Measurements from ENCODE around the gene PVALEF.

PVALEF gene

DNA sequence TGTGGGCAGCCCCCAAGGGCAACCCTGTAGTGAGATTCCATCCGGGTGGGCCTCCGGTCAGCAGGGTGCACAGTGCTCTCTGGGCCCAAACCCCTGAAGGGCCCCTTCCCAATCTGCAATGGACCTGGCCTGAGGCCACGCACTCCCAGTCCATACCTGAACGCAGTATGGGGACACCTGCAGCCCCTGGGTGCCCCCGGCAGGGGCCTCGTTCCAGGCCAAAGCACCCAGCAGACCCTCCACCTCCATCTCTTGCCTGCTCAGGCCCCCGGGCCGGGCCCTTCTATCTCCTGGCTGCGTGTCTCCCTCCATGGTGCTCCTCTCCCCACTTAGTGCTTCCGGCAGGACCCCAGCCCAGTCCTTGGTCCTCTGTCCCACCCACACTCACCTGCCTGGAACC, 18.0 kb downstream of the PVALEF start:
- TF ChIP-seq CTBP1 (IDR thresholded peaks at IDR 0.05; ENCODE audit: borderline replicate concordance) (no peak), SUZ12 (IDR thresholded peaks at IDR 0.05) (no peak), HDGF (IDR thresholded peaks at IDR 0.05; ENCODE audit: borderline replicate concordance) (no peak), L3MBTL2 (conservative IDR thresholded peaks at IDR 0.05) (no peak), TARDBP (IDR thresholded peaks at IDR 0.05) (no peak), BHLHE40 (IDR thresholded peaks at IDR 0.05; ENCODE audit: borderline replicate concordance) (no peak), SP1 (IDR thresholded peaks at IDR 0.05) (no peak), ARNT (IDR thresholded peaks at IDR 0.05) (no peak)
- TF ChIP-seq, protein P1, sequence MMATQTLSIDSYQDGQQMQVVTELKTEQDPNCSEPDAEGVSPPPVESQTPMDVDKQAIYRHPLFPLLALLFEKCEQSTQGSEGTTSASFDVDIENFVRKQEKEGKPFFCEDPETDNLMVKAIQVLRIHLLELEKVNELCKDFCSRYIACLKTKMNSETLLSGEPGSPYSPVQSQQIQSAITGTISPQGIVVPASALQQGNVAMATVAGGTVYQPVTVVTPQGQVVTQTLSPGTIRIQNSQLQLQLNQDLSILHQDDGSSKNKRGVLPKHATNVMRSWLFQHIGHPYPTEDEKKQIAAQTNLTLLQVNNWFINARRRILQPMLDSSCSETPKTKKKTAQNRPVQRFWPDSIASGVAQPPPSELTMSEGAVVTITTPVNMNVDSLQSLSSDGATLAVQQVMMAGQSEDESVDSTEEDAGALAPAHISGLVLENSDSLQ (IDR thresholded peaks at IDR 0.05) = no peak
- no peak for DNase-seq (ENCODE audit: extremely low spot score)
- CTCF ChIA-PET = no interaction called here
- POLR2A ChIA-PET = no interaction called here

DNA sequence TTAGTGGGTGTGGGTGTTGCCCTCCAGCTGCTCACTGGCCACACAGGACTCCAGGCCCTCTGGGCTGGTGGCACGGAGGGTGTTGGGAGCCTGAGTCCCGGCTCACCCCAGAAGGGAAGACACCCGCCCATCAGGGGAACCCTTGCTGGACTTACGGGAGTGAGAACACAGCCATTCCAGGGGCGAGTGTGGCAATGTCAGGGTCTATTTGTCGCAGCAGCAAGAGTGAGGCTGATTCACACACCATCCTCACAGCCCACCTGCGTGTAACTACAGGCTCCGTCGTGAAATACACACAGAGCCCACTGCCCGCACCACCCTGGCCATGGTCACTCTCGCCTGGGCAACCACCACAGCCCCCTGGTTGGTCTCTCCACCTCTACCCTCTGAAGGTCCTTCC, 18.5 kb downstream of the PVALEF start:
- POLR2A ChIA-PET = no interaction called here
- TF ChIP-seq NFRKB (IDR thresholded peaks at IDR 0.05) (no peak), BHLHE40 (IDR thresholded peaks at IDR 0.05; ENCODE audit: borderline replicate concordance) (no peak), LEF1 (IDR thresholded peaks at IDR 0.05; ENCODE audit: borderline replicate concordance) (no peak), TARDBP (IDR thresholded peaks at IDR 0.05) (no peak), L3MBTL2 (conservative IDR thresholded peaks at IDR 0.05) (no peak), HDGF (IDR thresholded peaks at IDR 0.05; ENCODE audit: borderline replicate concordance) (no peak), FOXA1 (IDR thresholded peaks at IDR 0.05) (no peak), SUZ12 (IDR thresholded peaks at IDR 0.05) (no peak), CTBP1 (IDR thresholded peaks at IDR 0.05; ENCODE audit: borderline replicate concordance) (no peak), SP1 (IDR thresholded peaks at IDR 0.05) (no peak), FOXK2 (IDR thresholded peaks at IDR 0.05) (no peak), ELF4 (IDR thresholded peaks at IDR 0.05) (no peak), ARNT (IDR thresholded peaks at IDR 0.05) (no peak), ZNF384 (IDR thresholded peaks at IDR 0.05) (no peak)
- TF ChIP-seq, protein P1 (IDR thresholded peaks at IDR 0.05) = no peak
- CTCF ChIA-PET = no interaction called here
- no peak for DNase-seq (ENCODE audit: extremely low spot score)

DNA sequence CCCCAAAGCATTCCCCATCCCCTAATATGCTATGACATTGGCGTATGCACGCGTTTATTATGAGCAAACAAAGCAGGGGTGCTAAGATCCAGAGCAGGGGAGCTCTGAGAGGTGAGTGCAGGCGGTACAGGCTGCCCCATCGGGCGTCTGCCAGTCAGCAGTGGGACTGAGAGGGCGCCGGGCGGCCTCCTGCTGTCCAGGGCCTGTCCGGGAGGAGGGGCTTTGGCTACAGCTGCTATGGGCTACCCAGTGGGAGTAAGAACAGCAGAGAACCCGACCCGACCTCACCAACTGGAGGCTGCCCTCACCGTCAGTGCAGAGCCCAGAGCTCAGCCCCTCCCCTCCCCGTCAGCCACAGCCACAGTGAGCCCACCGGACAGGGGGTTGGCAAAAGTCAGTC, 19.2 kb downstream of the PVALEF start:
- CTCF ChIA-PET = no interaction called here

DNA sequence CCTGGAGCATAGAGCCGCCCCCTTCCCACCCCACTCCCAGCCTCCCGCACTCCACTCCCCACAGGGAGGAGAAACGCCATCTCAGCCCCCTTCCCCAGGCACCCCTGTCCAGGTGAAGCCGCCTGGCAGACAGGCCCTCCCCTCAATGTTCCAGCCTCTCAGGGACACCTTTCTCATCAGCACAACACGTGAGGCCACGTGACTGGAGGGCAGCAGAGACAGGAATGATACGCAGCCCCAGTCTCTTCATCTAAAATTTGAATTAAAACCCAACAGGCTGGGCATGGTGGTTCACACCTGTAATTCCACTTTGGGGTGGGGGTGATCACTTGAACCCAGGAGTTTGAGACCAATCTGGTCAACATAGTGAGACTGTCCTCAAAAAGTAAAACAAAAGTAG, 20.9 kb downstream of the PVALEF start:
- ChIA-PET CTCF (no interaction called here), POLR2A (no interaction called here)
- TF ChIP-seq SUZ12 (IDR thresholded peaks at IDR 0.05) (no peak), SP1 (IDR thresholded peaks at IDR 0.05) (no peak), FOXA1 (IDR thresholded peaks at IDR 0.05) (no peak), FOXK2 (IDR thresholded peaks at IDR 0.05) (no peak), L3MBTL2 (conservative IDR thresholded peaks at IDR 0.05) (no peak), CTBP1 (IDR thresholded peaks at IDR 0.05; ENCODE audit: borderline replicate concordance) (no peak), ELF4 (IDR thresholded peaks at IDR 0.05) (no peak), HDGF (IDR thresholded peaks at IDR 0.05; ENCODE audit: borderline replicate concordance) (no peak), NFRKB (IDR thresholded peaks at IDR 0.05) (no peak), TARDBP (IDR thresholded peaks at IDR 0.05) (no peak), ZNF384 (IDR thresholded peaks at IDR 0.05) (no peak), FOXM1 (IDR thresholded peaks at IDR 0.05; ENCODE audit: borderline replicate concordance) (no peak), ARNT (IDR thresholded peaks at IDR 0.05) (no peak), BHLHE40 (IDR thresholded peaks at IDR 0.05; ENCODE audit: borderline replicate concordance) (no peak), LEF1 (IDR thresholded peaks at IDR 0.05; ENCODE audit: borderline replicate concordance) (no peak)
- TF ChIP-seq, protein P1 (IDR thresholded peaks at IDR 0.05) = no peak
- DNase-seq (ENCODE audit: extremely low spot score) = no peak

More for the DNA sequence above, 19.2 kb downstream of the PVALEF start:
- TF ChIP-seq HDGF (IDR thresholded peaks at IDR 0.05; ENCODE audit: borderline replicate concordance) (no peak), BHLHE40 (IDR thresholded peaks at IDR 0.05; ENCODE audit: borderline replicate concordance) (no peak), ZNF384 (IDR thresholded peaks at IDR 0.05) (no peak), ELF4 (IDR thresholded peaks at IDR 0.05) (no peak), FOXA1 (IDR thresholded peaks at IDR 0.05) (no peak), SP1 (IDR thresholded peaks at IDR 0.05) (no peak), L3MBTL2 (conservative IDR thresholded peaks at IDR 0.05) (no peak), FOXM1 (IDR thresholded peaks at IDR 0.05; ENCODE audit: borderline replicate concordance) (no peak), SUZ12 (IDR thresholded peaks at IDR 0.05) (no peak), TARDBP (IDR thresholded peaks at IDR 0.05) (no peak), LEF1 (IDR thresholded peaks at IDR 0.05; ENCODE audit: borderline replicate concordance) (no peak), NFRKB (IDR thresholded peaks at IDR 0.05) (no peak), CTBP1 (IDR thresholded peaks at IDR 0.05; ENCODE audit: borderline replicate concordance) (no peak), ARNT (IDR thresholded peaks at IDR 0.05) (no peak), FOXK2 (IDR thresholded peaks at IDR 0.05) (no peak)
- TF ChIP-seq, protein P1 (IDR thresholded peaks at IDR 0.05) = no peak
- DNase-seq (ENCODE audit: extremely low spot score) = no peak
- POLR2A ChIA-PET = no interaction called here

DNA sequence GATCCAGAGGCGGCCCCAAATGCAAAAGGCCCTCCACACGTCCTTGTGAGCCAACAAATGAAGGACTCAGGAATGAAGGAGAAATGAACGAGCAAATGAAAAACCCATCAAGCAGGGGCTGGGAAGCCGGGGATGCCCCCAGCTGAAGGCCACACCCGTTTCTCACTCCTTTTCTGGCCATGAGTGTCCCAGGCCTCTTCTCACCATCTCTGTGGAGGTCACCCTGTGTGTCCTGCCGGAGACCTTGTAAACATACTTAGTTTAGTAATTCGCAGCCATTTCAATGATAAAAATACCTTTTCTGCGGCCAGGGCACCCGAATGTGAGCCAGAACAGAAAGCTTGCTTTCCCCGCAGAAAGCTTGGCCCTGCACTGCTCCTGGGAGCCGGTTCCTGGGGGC, 21.8 kb downstream of the PVALEF start:
- CTCF ChIA-PET = no interaction called here
- POLR2A ChIA-PET = no interaction called here
- no peak for DNase-seq (ENCODE audit: extremely low spot score)
- no peak for TF ChIP-seq CTBP1 (IDR thresholded peaks at IDR 0.05; ENCODE audit: borderline replicate concordance)
- TF ChIP-seq L3MBTL2 (conservative IDR thresholded peaks at IDR 0.05) = no peak
- no peak for TF ChIP-seq LEF1 (IDR thresholded peaks at IDR 0.05; ENCODE audit: borderline replicate concordance)
- no peak for TF ChIP-seq BHLHE40 (IDR thresholded peaks at IDR 0.05; ENCODE audit: borderline replicate concordance)
- no peak for TF ChIP-seq ELF4 (IDR thresholded peaks at IDR 0.05)
- TF ChIP-seq, protein P1 (IDR thresholded peaks at IDR 0.05) = no peak
- TF ChIP-seq SP1 (IDR thresholded peaks at IDR 0.05) = no peak
- no peak for TF ChIP-seq ZNF384 (IDR thresholded peaks at IDR 0.05)
- no peak for TF ChIP-seq FOXA1 (IDR thresholded peaks at IDR 0.05)
- TF ChIP-seq HDGF (IDR thresholded peaks at IDR 0.05; ENCODE audit: borderline replicate concordance) = no peak
- no peak for TF ChIP-seq SUZ12 (IDR thresholded peaks at IDR 0.05)
- no peak for TF ChIP-seq NFRKB (IDR thresholded peaks at IDR 0.05)
- TF ChIP-seq FOXK2 (IDR thresholded peaks at IDR 0.05) = no peak

Data from HEK293T (cell line).